ENCODE measurements around the gene TMEM208. TPM values are rescaled to one million over a fixed set of nuclear protein-coding genes. Genes with fewer than 3 reads are reported as not detected.

Gene TMEM208
- total and polyA plus RNA-seq, 2 of the 13 experiments (the other 11 are each of a cell fraction or from before 2014, with no cell fraction given): 58.8 to 72.9 TPM

DNA sequence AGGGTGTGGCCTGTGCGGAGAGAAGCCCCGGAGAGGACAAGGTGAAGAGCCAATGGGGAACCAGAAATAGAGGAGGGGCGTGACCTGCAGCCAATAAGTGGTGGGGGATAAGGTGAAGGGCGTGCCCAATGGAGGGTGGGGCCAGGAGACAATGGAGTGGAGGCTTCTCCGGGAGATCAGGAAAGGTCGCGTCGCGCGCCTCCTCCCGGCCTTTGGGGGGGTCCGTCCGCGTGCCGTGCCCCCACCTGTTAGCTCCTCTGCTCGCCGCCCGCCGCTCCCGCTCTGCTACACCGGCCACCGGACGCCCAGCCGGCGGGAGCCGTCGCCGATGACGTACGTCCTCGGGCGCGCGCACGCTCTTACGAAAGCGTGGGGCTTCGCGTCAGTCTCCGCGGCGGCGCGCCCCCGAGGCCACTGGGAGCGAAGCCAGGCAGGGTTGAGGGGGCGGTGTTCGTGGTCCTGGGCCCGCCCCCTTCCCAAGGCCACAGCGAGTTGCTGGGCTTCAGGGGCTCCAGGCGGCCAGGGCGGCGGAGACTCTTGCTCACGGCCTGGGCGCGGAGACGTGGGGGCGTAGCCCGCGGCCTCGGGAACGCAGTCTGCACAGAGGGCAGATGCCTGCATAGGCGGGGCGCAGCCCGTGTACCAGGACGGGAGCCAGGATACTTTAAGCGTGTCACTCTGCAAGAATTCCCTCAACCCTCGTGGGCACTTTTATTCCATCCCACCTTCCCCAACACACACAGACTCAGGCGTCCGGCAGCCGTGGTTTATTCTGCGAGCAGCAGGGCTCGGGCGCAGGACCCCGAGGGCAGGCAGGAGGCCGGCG, 43.1 kb upstream of the TMEM208 start, which contains the start of gene MATCAP1 (continued):
- TF ChIP-seq ZNF841 (CRISPR knock-in tag; IDR thresholded peaks at IDR 0.05; ENCODE audit: borderline replicate concordance): no peak
- TF ChIP-seq ZNF883 (CRISPR knock-in tag; IDR thresholded peaks at IDR 0.05; ENCODE audit: not compliant biosample characterization): peak; percentile 59
- peak; percentile 44; the same call in 1 of the 2 replicates for TF ChIP-seq FOXP4 (CRISPR knock-in tag; IDR thresholded peaks at IDR 0.05)
- peak; percentile 92 for TF ChIP-seq KDM5B (CRISPR knock-in tag; IDR thresholded peaks at IDR 0.05; ENCODE audit: borderline replicate concordance)
- no peak for TF ChIP-seq RFXANK (CRISPR knock-in tag; IDR thresholded peaks at IDR 0.05)
- TF ChIP-seq REL (CRISPR knock-in tag; conservative IDR thresholded peaks at IDR 0.05): no peak
- peak; percentile 87; the same call in 1 of the 2 replicates for TF ChIP-seq KLF12 (CRISPR knock-in tag; IDR thresholded peaks at IDR 0.05; ENCODE audit: borderline replicate concordance)
- no peak for TF ChIP-seq RNF219 (CRISPR knock-in tag; IDR thresholded peaks at IDR 0.05)
- no peak for TF ChIP-seq ZC3H13 (CRISPR knock-in tag; IDR thresholded peaks at IDR 0.05)
- no peak; the same call in 1 of the 2 replicates for TF ChIP-seq ZNF747 (CRISPR knock-in tag; IDR thresholded peaks at IDR 0.05; ENCODE audit: borderline replicate concordance)
- no peak for TF ChIP-seq ZNF570 (CRISPR knock-in tag; IDR thresholded peaks at IDR 0.05; ENCODE audit: borderline replicate concordance)
- TF ChIP-seq CEBPB (IDR thresholded peaks at IDR 0.05; ENCODE audit: borderline replicate concordance, low read depth, low read length): peak; percentile 96
- TF ChIP-seq DR1 (CRISPR knock-in tag; IDR thresholded peaks at IDR 0.05): 0 out of 2 replicates have a peak, but pooled peaks have one; percentile 36
- TF ChIP-seq BHLHE40 (IDR thresholded peaks at IDR 0.05; ENCODE audit: low read length): 0 out of 2 replicates have a peak, but pooled peaks have one; percentile 17
- TF ChIP-seq ZNF432 (CRISPR knock-in tag; IDR thresholded peaks at IDR 0.05; ENCODE audit: borderline replicate concordance): no peak
- TF ChIP-seq ZFP62 (CRISPR knock-in tag; IDR thresholded peaks at IDR 0.05): no peak
- TF ChIP-seq ZNF124 (CRISPR knock-in tag; IDR thresholded peaks at IDR 0.05): peak; percentile 84
- TF ChIP-seq TEF (CRISPR knock-in tag; IDR thresholded peaks at IDR 0.05): no peak
- peak; percentile 79 for TF ChIP-seq POLR2G (IDR thresholded peaks at IDR 0.05; ENCODE audit: low read depth, low read length)
- peak; percentile 34 for TF ChIP-seq POGZ (CRISPR knock-in tag; IDR thresholded peaks at IDR 0.05)
- TF ChIP-seq, protein P1, sequence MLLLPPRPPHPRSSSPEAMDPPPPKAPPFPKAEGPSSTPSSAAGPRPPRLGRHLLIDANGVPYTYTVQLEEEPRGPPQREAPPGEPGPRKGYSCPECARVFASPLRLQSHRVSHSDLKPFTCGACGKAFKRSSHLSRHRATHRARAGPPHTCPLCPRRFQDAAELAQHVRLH (CRISPR knock-in tag; IDR thresholded peaks at IDR 0.05; ENCODE audit: borderline replicate concordance, low read depth): peak; percentile 71

All from HepG2 (cell line).